Measurements from ENCODE around the gene ABCC3.

DNA sequence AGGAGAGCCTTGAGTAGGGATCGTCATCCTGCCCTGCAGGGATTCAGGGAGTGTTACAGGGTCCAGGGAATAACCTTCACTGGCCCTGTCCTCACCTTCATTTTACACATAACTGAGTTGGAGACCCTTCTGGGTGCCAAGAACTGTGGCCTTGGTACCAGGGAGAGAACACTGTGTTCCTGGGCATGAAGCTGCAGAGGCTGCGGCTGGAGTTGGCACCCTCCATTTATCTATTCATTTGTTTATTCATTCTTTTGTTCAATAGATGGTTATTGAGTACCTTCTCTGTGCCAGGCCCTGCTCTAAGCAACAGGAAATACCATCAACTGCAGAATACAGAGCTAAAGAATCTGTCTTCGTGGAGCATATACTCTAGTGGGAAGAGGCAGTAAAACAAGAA, 6.7 kb downstream of the ABCC3 start:
- TF ChIP-seq, protein P1, sequence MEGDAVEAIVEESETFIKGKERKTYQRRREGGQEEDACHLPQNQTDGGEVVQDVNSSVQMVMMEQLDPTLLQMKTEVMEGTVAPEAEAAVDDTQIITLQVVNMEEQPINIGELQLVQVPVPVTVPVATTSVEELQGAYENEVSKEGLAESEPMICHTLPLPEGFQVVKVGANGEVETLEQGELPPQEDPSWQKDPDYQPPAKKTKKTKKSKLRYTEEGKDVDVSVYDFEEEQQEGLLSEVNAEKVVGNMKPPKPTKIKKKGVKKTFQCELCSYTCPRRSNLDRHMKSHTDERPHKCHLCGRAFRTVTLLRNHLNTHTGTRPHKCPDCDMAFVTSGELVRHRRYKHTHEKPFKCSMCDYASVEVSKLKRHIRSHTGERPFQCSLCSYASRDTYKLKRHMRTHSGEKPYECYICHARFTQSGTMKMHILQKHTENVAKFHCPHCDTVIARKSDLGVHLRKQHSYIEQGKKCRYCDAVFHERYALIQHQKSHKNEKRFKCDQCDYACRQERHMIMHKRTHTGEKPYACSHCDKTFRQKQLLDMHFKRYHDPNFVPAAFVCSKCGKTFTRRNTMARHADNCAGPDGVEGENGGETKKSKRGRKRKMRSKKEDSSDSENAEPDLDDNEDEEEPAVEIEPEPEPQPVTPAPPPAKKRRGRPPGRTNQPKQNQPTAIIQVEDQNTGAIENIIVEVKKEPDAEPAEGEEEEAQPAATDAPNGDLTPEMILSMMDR (IDR thresholded peaks at IDR 0.05) = no peak
- TF ChIP-seq POLR2A (IDR thresholded peaks at IDR 0.05) = no peak

All from lower leg skin (tissue), 3 donors.